ENCODE data around the gene PDS5B.

DNA sequence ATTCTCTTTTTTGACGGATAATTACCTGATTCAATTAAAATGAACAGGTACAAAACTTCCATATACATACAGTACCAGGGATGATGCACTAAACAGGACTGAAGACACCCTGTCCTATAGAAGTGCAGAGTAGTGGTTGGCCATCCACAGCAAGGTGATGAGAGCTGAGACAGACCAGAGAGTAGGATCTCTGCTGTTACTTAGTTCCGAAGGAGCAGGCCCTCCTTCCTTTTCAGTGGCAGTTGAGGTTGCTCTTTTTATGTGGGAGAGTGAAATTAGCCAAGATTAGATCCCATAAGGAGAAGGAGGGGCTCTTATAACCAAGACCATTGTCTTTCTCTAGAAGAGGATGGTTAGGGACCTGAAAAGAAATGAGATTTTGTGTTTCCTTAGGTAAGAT, 4.0 kb downstream of the PDS5B start:
- TF ChIP-seq, protein P1, sequence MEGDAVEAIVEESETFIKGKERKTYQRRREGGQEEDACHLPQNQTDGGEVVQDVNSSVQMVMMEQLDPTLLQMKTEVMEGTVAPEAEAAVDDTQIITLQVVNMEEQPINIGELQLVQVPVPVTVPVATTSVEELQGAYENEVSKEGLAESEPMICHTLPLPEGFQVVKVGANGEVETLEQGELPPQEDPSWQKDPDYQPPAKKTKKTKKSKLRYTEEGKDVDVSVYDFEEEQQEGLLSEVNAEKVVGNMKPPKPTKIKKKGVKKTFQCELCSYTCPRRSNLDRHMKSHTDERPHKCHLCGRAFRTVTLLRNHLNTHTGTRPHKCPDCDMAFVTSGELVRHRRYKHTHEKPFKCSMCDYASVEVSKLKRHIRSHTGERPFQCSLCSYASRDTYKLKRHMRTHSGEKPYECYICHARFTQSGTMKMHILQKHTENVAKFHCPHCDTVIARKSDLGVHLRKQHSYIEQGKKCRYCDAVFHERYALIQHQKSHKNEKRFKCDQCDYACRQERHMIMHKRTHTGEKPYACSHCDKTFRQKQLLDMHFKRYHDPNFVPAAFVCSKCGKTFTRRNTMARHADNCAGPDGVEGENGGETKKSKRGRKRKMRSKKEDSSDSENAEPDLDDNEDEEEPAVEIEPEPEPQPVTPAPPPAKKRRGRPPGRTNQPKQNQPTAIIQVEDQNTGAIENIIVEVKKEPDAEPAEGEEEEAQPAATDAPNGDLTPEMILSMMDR (IDR thresholded peaks at IDR 0.05): no peak
- no peak for TF ChIP-seq POLR2A (IDR thresholded peaks at IDR 0.05)
- TF ChIP-seq POLR2AphosphoS5 (IDR thresholded peaks at IDR 0.05): no peak
- TF ChIP-seq EP300 (IDR thresholded peaks at IDR 0.05; ENCODE audit: low read depth): no peak
